Measurements from ENCODE around the gene AP1B1.

GRCh38 chr22:29307596-29308147 lies 80.7 kb downstream of the AP1B1 start:
- TF ChIP-seq CTCF (IDR thresholded peaks at IDR 0.05) (no peak), POLR2A (IDR thresholded peaks at IDR 0.05) (no peak)

All from heart left ventricle (tissue), 13 donors.